Neutrophil (primary cell): ENCODE results near the gene SLC25A4.

Source experiments
- H3K27ac ChIP-seq: fragments of 200-600 bp; sonication (generic); 2 replicates; pipeline ENCODE4 v1.5.1; 2016; ENCODE audit warnings: mild to moderate bottlenecking, moderate library complexity
- H3K27me3 ChIP-seq: fragments of 200-600 bp; sonication (generic); 2 replicates; pipeline ENCODE4 v1.6.0; 2016; ENCODE audit warnings: mild to moderate bottlenecking
- H3K36me3 ChIP-seq: fragments of 200-600 bp; sonication (generic); 2 replicates; pipeline ENCODE4 v1.5.1; 2017
- H3K4me1 ChIP-seq, 2 experiments: fragments of 200-600 bp in 1 of 2; sonication (generic) in 1 of 2; 1 replicate in 1 of 2; 2 replicates in 1 of 2; pipeline versions ENCODE4 v1.5.1 to v1.6.1; 2013 to 2016; ENCODE audit warnings: low read depth in 1 of 2, low read length in 1 of 2, mild to moderate bottlenecking in 1 of 2, moderate library complexity in 1 of 2; ENCODE audit not compliant: control insufficient read depth in 1 of 2, insufficient read depth in 1 of 2
- H3K4me3 ChIP-seq, 2 experiments: fragments of 200-600 bp in 1 of 2; sonication (generic) in 1 of 2; 1 replicate in 1 of 2; 2 replicates in 1 of 2; pipeline ENCODE4 v1.5.1; 2013 to 2016; ENCODE audit warnings: low read depth in 1 of 2, low read length in 1 of 2, mild to moderate bottlenecking in 1 of 2, moderate library complexity in 1 of 2
- H3K9me3 ChIP-seq: fragments of 200-600 bp; sonication (generic); 2 replicates; pipeline ENCODE4 v1.5.1; 2016
- TF ChIP-seq, protein P1 (sequence below): fragments of 200-600 bp; sonication (generic); IDR thresholded peaks from 2 replicates; pipeline ENCODE4 v1.5.1; 2016; ENCODE audit warnings: antibody characterized with exemption

SLC25A4 gene

DNA sequence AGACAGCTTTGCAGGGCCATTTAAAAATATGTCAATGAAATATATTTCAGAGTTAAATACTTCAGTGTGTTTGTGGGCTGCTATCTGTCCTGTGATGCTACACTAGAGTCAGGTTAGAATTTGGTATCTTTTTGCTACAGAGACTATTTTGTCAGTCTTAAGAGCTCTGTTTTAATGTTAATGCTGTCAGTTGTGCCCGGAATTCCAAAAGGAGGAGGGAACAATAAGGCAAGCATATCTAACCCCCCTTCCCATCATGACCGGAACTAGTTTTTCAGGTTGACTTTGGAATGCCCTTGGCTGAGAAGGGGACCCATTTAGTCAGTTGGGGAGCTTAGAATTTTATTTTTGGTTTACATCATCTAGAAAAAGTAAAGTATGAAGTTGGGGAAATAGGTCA is 34.9 kb upstream of the SLC25A4 start:
- TF ChIP-seq, protein P1, sequence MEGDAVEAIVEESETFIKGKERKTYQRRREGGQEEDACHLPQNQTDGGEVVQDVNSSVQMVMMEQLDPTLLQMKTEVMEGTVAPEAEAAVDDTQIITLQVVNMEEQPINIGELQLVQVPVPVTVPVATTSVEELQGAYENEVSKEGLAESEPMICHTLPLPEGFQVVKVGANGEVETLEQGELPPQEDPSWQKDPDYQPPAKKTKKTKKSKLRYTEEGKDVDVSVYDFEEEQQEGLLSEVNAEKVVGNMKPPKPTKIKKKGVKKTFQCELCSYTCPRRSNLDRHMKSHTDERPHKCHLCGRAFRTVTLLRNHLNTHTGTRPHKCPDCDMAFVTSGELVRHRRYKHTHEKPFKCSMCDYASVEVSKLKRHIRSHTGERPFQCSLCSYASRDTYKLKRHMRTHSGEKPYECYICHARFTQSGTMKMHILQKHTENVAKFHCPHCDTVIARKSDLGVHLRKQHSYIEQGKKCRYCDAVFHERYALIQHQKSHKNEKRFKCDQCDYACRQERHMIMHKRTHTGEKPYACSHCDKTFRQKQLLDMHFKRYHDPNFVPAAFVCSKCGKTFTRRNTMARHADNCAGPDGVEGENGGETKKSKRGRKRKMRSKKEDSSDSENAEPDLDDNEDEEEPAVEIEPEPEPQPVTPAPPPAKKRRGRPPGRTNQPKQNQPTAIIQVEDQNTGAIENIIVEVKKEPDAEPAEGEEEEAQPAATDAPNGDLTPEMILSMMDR, result no peak
- Histone ChIP-seq H3K36me3 (no peaks in the 10 kb centered on the region), H3K4me1 (no peaks in the 10 kb centered on the region), H3K9me3 (no peaks in the 10 kb centered on the region), H3K27me3 (peaks cover 79% of the 10 kb centered on the region), H3K27ac (no peak overlapping the region), H3K4me3 (no peak overlapping the region)

DNA sequence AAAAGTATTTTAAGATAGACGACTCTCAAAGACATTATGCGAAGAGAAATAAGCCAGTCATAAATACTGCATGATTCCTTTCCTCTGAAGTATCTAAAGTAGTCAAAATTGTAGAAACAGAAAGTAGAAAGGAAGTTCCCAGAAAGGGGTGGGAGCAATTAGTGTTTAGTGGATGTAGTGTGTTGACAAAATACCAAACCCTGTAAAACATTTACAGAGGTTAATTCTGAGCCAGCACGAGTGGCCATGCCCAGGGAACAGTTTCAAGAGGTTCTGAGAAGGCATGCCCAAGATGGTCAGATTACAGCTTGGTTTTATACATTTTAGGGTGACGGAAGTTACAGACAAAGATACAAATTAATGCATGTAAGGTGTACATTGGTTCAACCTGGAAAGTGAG is 34.4 kb upstream of the SLC25A4 start:
- Histone ChIP-seq H3K27ac (no peak overlapping the region), H3K27me3 (peaks cover 81% of the 10 kb centered on the region), H3K9me3 (no peaks in the 10 kb centered on the region), H3K4me1 (no peaks in the 10 kb centered on the region), H3K4me3 (no peak overlapping the region), H3K36me3 (no peaks in the 10 kb centered on the region)
- TF ChIP-seq, protein P1, result no peak

DNA sequence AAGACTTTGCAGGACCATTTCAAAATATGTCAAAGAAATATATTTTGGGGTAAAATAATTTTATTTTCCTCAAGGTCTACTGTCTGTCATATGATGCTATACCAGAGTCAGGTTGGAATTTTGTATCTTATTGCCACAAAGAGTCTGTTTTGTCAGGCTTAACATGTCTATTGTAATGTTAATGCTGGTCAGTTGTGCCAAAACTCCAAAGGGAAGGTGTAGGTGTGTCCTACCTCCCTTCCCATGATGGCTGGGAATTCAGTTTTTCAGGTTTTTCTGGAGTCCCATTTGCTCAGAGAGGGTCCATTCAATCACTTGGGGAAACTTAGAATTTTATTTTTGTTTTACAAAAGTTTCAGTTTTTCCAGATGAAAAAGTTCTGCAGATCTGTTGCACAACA is 33.3 kb upstream of the SLC25A4 start:
- TF ChIP-seq, protein P1, result no peak
- H3K4me3 ChIP-seq, result no peak overlapping the region
- H3K27me3 ChIP-seq, result peaks cover 83% of the 10 kb centered on the region
- H3K4me1 ChIP-seq, result no peaks in the 10 kb centered on the region
- H3K27ac ChIP-seq, result no peak overlapping the region
- H3K9me3 ChIP-seq, result no peaks in the 10 kb centered on the region
- H3K36me3 ChIP-seq, result no peaks in the 10 kb centered on the region

DNA sequence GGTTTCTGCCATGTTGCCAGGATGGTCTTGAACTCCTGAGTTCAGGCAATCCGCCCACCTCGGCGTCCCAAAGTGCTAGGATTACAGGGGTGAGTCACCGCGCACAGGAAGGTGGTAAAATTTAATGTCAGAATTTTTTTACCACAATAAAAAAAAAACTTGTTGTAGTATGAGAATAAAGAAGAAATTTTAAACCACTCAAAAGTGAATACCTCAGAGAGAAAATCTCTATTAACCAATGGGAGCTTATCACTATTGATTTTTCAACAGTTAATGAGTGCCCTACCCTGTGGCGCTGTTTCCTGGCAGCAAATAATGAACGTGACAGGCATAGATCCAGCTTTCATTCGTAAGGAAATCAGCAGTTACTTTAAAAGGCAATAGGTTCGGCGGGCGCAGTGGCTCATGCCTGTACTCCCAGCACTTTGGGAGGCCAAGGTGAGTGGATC is 32.7 kb upstream of the SLC25A4 start:
- no peaks in the 10 kb centered on the region for H3K9me3 ChIP-seq
- TF ChIP-seq, protein P1, result no peak
- H3K36me3 ChIP-seq, result no peaks in the 10 kb centered on the region
- no peak overlapping the region for H3K4me3 ChIP-seq
- no peaks in the 10 kb centered on the region for H3K4me1 ChIP-seq
- no peak overlapping the region for H3K27ac ChIP-seq
- peaks cover 83% of the 10 kb centered on the region for H3K27me3 ChIP-seq

DNA sequence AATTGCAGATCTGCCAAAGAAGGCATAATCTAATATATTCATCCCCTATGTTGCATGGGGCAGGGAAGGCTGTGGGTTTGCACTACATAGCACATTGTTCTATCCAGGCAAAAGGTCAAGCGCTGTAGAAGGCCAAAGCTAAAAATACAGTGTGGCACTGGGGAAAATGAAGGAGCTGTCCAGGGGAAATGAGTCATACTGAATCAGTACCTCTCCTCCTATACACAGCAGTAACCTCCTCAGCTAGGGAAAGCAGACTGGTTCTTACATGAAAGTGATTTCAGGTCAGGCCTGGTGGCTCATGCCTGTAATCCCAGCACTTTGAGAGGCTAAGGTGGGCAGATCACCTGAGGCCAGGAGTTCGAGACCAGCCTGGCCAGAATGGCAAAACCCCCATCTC is 31.0 kb upstream of the SLC25A4 start:
- Histone ChIP-seq H3K36me3 (no peaks in the 10 kb centered on the region), H3K4me3 (no peak overlapping the region), H3K4me1 (no peaks in the 10 kb centered on the region), H3K27me3 (peaks cover 78% of the 10 kb centered on the region), H3K9me3 (no peaks in the 10 kb centered on the region), H3K27ac (no peak overlapping the region)
- TF ChIP-seq, protein P1, result no peak

DNA sequence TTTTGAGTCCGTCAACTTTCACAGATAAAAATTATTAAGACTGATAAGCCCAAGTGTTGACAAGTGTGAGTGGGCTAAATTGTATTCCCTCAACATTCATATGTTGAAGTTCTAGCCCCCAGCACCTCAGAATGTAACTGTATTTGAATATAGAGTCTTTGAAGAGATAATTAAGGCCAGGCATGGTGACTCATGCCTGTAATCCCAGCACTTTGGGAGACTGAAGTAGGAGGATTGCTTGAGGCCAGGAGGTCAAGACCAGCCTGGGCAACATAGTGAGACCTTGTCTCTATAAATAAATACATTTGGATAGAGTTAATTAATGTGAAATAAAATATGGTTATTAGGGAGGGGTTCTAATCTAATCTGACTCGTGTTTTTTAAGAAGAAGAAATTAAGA is 29.7 kb upstream of the SLC25A4 start:
- TF ChIP-seq, protein P1, result no peak

More for the DNA sequence above, 29.7 kb upstream of the SLC25A4 start:
- Histone ChIP-seq H3K4me1 (no peaks in the 10 kb centered on the region), H3K27ac (no peak overlapping the region), H3K9me3 (no peaks in the 10 kb centered on the region), H3K4me3 (no peak overlapping the region), H3K27me3 (peaks cover 72% of the 10 kb centered on the region), H3K36me3 (no peaks in the 10 kb centered on the region)
